HEK293T (cell line): Measurements from ENCODE around the gene CCDC102A.
A peak's percentile ranks its signal among the peaks of the same experiment; 100 is the strongest.

Source experiments
- CTCF ChIA-PET: fragments of 350-600 bp; formaldehyde crosslinking; extraction: SDS; loops from one replicate; lab custom pipeline; 2021; ENCODE audit warnings: antibody characterized with exemption, inconsistent platforms; lab: Yijun Ruan, JAX
- POLR2A ChIA-PET: fragments of 350-600 bp; formaldehyde crosslinking; extraction: SDS; loops from one replicate; lab custom pipeline; 2020; ENCODE audit warnings: antibody characterized with exemption, inconsistent platforms; lab: Yijun Ruan, JAX
- DNase-seq: peaks from one replicate; pipeline ENCODE4 v3.0.0; 2012; ENCODE audit warnings: mixed read lengths; ENCODE audit errors: extremely low spot score
- ARNT ChIP-seq: fragments of 450-650 bp; IDR thresholded peaks from 2 replicates; pipeline ENCODE4 v1.6.1; 2017; ENCODE audit warnings: mild to moderate bottlenecking
- BHLHE40 ChIP-seq: fragments of 450-650 bp; IDR thresholded peaks from 2 replicates; pipeline ENCODE4 v1.6.1; 2016; ENCODE audit warnings: mild to moderate bottlenecking, moderate library complexity, borderline replicate concordance
- CTBP1 ChIP-seq: fragments of 450-650 bp; IDR thresholded peaks from 2 replicates; pipeline ENCODE4 v1.6.1; 2016; ENCODE audit warnings: borderline replicate concordance
- ELF4 ChIP-seq: fragments of 450-650 bp; IDR thresholded peaks from 2 replicates; pipeline ENCODE4 v1.6.1; 2017; ENCODE audit warnings: antibody characterized with exemption
- FOXA1 ChIP-seq: fragments of 450-650 bp; IDR thresholded peaks from 2 replicates; pipeline ENCODE4 v1.6.1; 2016; ENCODE audit warnings: mild to moderate bottlenecking
- FOXK2 ChIP-seq: fragments of 450-650 bp; IDR thresholded peaks from 2 replicates; pipeline ENCODE4 v1.6.1; 2016; ENCODE audit warnings: mild to moderate bottlenecking
- FOXM1 ChIP-seq: fragments of 450-650 bp; IDR thresholded peaks from 2 replicates; pipeline ENCODE4 v1.6.1; 2017; ENCODE audit warnings: mild to moderate bottlenecking, borderline replicate concordance
- HDGF ChIP-seq: fragments of 450-650 bp; IDR thresholded peaks from 2 replicates; pipeline ENCODE4 v1.6.1; 2017; ENCODE audit warnings: antibody characterized with exemption, borderline replicate concordance
- L3MBTL2 ChIP-seq: fragments of 450-650 bp; conservative IDR thresholded peaks from 2 replicates; pipeline ENCODE4 v1.6.1; 2016; ENCODE audit warnings: mild to moderate bottlenecking
- LEF1 ChIP-seq: fragments of 450-650 bp; IDR thresholded peaks from 2 replicates; pipeline ENCODE4 v1.6.1; 2017; ENCODE audit warnings: mild to moderate bottlenecking, borderline replicate concordance
- NFRKB ChIP-seq: fragments of 450-650 bp; IDR thresholded peaks from 2 replicates; pipeline ENCODE4 v1.6.1; 2016; ENCODE audit warnings: mild to moderate bottlenecking, moderate library complexity
- PKNOX1 ChIP-seq: fragments of 450-650 bp; IDR thresholded peaks from 2 replicates; pipeline ENCODE4 v1.6.1; 2016
- SP1 ChIP-seq: fragments of 450-650 bp; IDR thresholded peaks from 2 replicates; pipeline ENCODE4 v1.6.1; 2017
- SUZ12 ChIP-seq: fragments of 450-650 bp; IDR thresholded peaks from 2 replicates; pipeline ENCODE4 v1.6.1; 2016; ENCODE audit warnings: mild to moderate bottlenecking
- TARDBP ChIP-seq: fragments of 450-650 bp; IDR thresholded peaks from 2 replicates; pipeline ENCODE4 v1.6.1; 2016
- ZNF384 ChIP-seq: fragments of 450-650 bp; IDR thresholded peaks from 2 replicates; pipeline ENCODE4 v1.6.1; 2016

The CCDC102A gene

GRCh38 chr16:57533431-57534336, 2.7 kb downstream of the CCDC102A start:
- CTCF ChIA-PET = no interaction called here
- peak; percentile 4 for DNase-seq
- no peak for TF ChIP-seq FOXK2
- POLR2A ChIA-PET = interaction anchor here (1.2 kb wide), 1 partner anchor 87 kb away, joined by 5 read pairs; the partner anchor contains the start of genes CIAPIN1 and COQ9

- peak; percentile 1 for DNase-seq
- no peak for TF ChIP-seq TARDBP
- no peak for TF ChIP-seq ELF4
- no peak for TF ChIP-seq FOXA1
- TF ChIP-seq PKNOX1 = no peak
- no peak for TF ChIP-seq SP1
- no peak for TF ChIP-seq CTBP1
- TF ChIP-seq HDGF = no peak
- no peak for TF ChIP-seq L3MBTL2
- no peak for TF ChIP-seq FOXK2
- ChIA-PET CTCF (interaction anchor here (0.7 kb wide), 1 partner anchor 181 kb away, joined by 4 read pairs; no protein-coding TSS in a partner anchor), POLR2A (no interaction called here)
Measured at GRCh38 chr16:57532266-57532625, 4.1 kb downstream of the CCDC102A start.

GRCh38 chr16:57531635-57532265, 4.6 kb downstream of the CCDC102A start:
- TF ChIP-seq SP1 = no peak
- TF ChIP-seq SUZ12 = no peak
- no peak for TF ChIP-seq BHLHE40
- no peak for TF ChIP-seq FOXA1
- no peak for TF ChIP-seq L3MBTL2
- TF ChIP-seq CTBP1 = no peak
- no peak for TF ChIP-seq ELF4
- TF ChIP-seq ARNT = no peak
- peak; percentile 1 for DNase-seq
- CTCF ChIA-PET = no interaction called here
- POLR2A ChIA-PET = no interaction called here

GRCh38 chr16:57531253-57531575, 5.2 kb downstream of the CCDC102A start:
- DNase-seq = no peak
- no peak for TF ChIP-seq SUZ12
- no peak for TF ChIP-seq FOXM1
- no peak for TF ChIP-seq LEF1
- TF ChIP-seq NFRKB = no peak
- no peak for TF ChIP-seq ELF4
- TF ChIP-seq PKNOX1 = no peak
- no peak for TF ChIP-seq TARDBP
- ChIA-PET CTCF (no interaction called here), POLR2A (no interaction called here)

GRCh38 chr16:57530522-57531252, 5.7 kb downstream of the CCDC102A start:
- no peak for TF ChIP-seq ZNF384
- no peak for TF ChIP-seq ARNT
- no peak for TF ChIP-seq NFRKB
- TF ChIP-seq LEF1 = no peak
- no peak for TF ChIP-seq FOXK2
- POLR2A ChIA-PET = no interaction called here
- CTCF ChIA-PET = no interaction called here
- no peak for DNase-seq

GRCh38 chr16:57530104-57530521, 6.3 kb downstream of the CCDC102A start:
- no peak for DNase-seq
- TF ChIP-seq SUZ12 (no peak), HDGF (no peak), CTBP1 (no peak), PKNOX1 (no peak)
- ChIA-PET CTCF (no interaction called here), POLR2A (no interaction called here)
